ENCODE data around the gene ARSD.

- no peak for TF ChIP-seq POLR2A (IDR thresholded peaks at IDR 0.05)
- TF ChIP-seq POLR2AphosphoS5 (IDR thresholded peaks at IDR 0.05): no peak
- TF ChIP-seq CTCF (IDR thresholded peaks at IDR 0.05): no peak
These were observed 39.9 kb upstream of the ARSD start for GRCh38 chrX:2969021-2969420.

All from prostate gland (tissue), 2 donors.